Activated CD8-positive, alpha-beta T cell treated with anti-CD3 and anti-CD28 coated beads for 36 hours (primary cell): ENCODE measurements around the gene JAKMIP2. TPM values are rescaled to one million over a fixed set of nuclear protein-coding genes. Genes with fewer than 3 reads are reported as not detected.
"Not testable (repeated sequence)": the region's sequence is repeated elsewhere in the genome, so short reads cannot be mapped to it uniquely, and the experiment has no call there.

Experiments
- ATAC-seq: fragments of 200-7000 bp; cut with Tn5 transposase; one replicate; pipeline ENCODE4 v1.10.0; 2021; ENCODE audit warnings: mild to moderate bottlenecking, moderate library complexity
- CTCF ChIA-PET: fragments of 350-600 bp; sonication (Branson Sonifier 250); formaldehyde crosslinking; loops from one replicate; lab custom pipeline; 2021; ENCODE audit warnings: antibody characterized with exemption; lab: Charles Lee
- POLR2A ChIA-PET: fragments of 350-600 bp; sonication (Branson Sonifier 250); formaldehyde crosslinking; loops from one replicate; lab custom pipeline; 2021; ENCODE audit warnings: antibody characterized with exemption; lab: Charles Lee
- DNase-seq: peaks from one replicate; pipeline ENCODE4 v3.0.0-alpha.2; 2020
- H3K27ac Mint-ChIP-seq: one replicate; pipeline ENCODE4 v1.8.0; 2021; ENCODE audit warnings: mild to moderate bottlenecking, mixed read lengths
- H3K27me3 Mint-ChIP-seq: one replicate; pipeline ENCODE4 v1.8.0; 2021; ENCODE audit warnings: mixed read lengths
- H3K36me3 Mint-ChIP-seq: one replicate; pipeline ENCODE4 v1.8.0; 2021; ENCODE audit warnings: low read depth, mixed read lengths
- H3K4me1 Mint-ChIP-seq: one replicate; pipeline ENCODE4 v1.8.0; 2021; ENCODE audit warnings: low read depth, mixed read lengths
- H3K4me3 Mint-ChIP-seq: one replicate; pipeline ENCODE4 v1.8.0; 2021; ENCODE audit warnings: mild to moderate bottlenecking, moderate library complexity, mixed read lengths
- H3K9me3 Mint-ChIP-seq: one replicate; pipeline ENCODE4 v1.8.0; 2021; ENCODE audit warnings: mixed read lengths
- intact Hi-C: fragments of 100-400 bp; cut with micrococcal nuclease; formaldehyde crosslinking; loops from one replicate; pipeline ENCODE4 v1.10.0; 2022
- total RNA-seq, 2 experiments: library from RNA; stranded (reverse); gene quantifications; one replicate each; pipeline ENCODE4 v1.2.3, GENCODE V29; 2021
- TF ChIP-seq, protein P1 (sequence below): fragments of 200-600 bp; IDR thresholded peaks from one replicate; pipeline ENCODE4 v1.8.0; 2022; ENCODE audit warnings: antibody characterized with exemption, mild to moderate bottlenecking

Gene JAKMIP2
- total RNA-seq, 2 experiments from 2014 or later = 2.6 to 3.2 TPM

GRCh38 chr5:147734894-147735293 lies 47.6 kb downstream of the JAKMIP2 start:
- DNase-seq = no peak
- POLR2A ChIA-PET = no interaction called here

DNA sequence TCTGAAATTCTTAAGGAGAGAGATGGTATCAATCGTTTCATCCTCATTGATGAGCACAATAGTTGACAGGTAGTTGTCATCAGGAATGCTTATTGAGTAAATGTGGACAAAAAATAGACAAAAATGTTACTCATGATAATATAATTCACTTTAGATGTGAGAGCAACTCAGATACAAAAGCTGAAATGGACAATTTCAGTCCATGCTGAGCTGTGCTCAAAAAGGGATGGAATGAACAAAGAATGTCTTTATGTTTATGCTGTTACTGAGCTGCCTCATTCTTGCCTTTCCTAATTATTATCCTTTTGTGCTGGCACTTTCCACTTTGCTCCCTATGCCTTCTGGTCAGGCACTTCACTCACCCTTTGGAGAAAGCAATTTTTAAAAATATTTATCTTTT lies 49.5 kb downstream of the JAKMIP2 start:
- H3K27ac Mint-ChIP-seq = no peak overlapping the region
- ChIA-PET CTCF (no interaction called here), POLR2A (no interaction called here)
- intact Hi-C loops = no loop called here
- H3K27me3 Mint-ChIP-seq = no peaks in the 10 kb centered on the region
- H3K4me3 Mint-ChIP-seq = no peak overlapping the region
- TF ChIP-seq, protein P1, sequence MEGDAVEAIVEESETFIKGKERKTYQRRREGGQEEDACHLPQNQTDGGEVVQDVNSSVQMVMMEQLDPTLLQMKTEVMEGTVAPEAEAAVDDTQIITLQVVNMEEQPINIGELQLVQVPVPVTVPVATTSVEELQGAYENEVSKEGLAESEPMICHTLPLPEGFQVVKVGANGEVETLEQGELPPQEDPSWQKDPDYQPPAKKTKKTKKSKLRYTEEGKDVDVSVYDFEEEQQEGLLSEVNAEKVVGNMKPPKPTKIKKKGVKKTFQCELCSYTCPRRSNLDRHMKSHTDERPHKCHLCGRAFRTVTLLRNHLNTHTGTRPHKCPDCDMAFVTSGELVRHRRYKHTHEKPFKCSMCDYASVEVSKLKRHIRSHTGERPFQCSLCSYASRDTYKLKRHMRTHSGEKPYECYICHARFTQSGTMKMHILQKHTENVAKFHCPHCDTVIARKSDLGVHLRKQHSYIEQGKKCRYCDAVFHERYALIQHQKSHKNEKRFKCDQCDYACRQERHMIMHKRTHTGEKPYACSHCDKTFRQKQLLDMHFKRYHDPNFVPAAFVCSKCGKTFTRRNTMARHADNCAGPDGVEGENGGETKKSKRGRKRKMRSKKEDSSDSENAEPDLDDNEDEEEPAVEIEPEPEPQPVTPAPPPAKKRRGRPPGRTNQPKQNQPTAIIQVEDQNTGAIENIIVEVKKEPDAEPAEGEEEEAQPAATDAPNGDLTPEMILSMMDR = no peak
- ATAC-seq (no peak), DNase-seq (no peak)
- peaks cover 3% of the 10 kb centered on the region for H3K4me1 Mint-ChIP-seq
- H3K9me3 Mint-ChIP-seq = peaks cover 5% of the 10 kb centered on the region
- peaks cover 4% of the 10 kb centered on the region for H3K36me3 Mint-ChIP-seq

More at GRCh38 chr5:147734894-147735293, 47.6 kb downstream of the JAKMIP2 start:
- TF ChIP-seq, protein P1 = no peak
- intact Hi-C loops = no loop called here
- peaks cover 3% of the 10 kb centered on the region for H3K4me1 Mint-ChIP-seq
- H3K4me3 Mint-ChIP-seq = no peak overlapping the region
- ATAC-seq = no peak
- H3K27me3 Mint-ChIP-seq = no peaks in the 10 kb centered on the region
- CTCF ChIA-PET = no interaction called here
- H3K36me3 Mint-ChIP-seq = peaks cover 4% of the 10 kb centered on the region
- H3K27ac Mint-ChIP-seq = no peak overlapping the region
- peaks cover 5% of the 10 kb centered on the region for H3K9me3 Mint-ChIP-seq

- ATAC-seq (no peak), DNase-seq (no peak)
- Mint-ChIP-seq H3K4me1 (peaks cover 3% of the 10 kb centered on the region), H3K36me3 (peaks cover 4% of the 10 kb centered on the region), H3K27me3 (no peaks in the 10 kb centered on the region), H3K4me3 (no peak overlapping the region), H3K27ac (no peak overlapping the region), H3K9me3 (peaks cover 5% of the 10 kb centered on the region)
- TF ChIP-seq, protein P1 = no peak
- intact Hi-C loops = no loop called here
- CTCF ChIA-PET = interaction anchor here (1.4 kb wide), 1 partner anchor 22 kb away, joined by 3 read pairs; no protein-coding TSS in a partner anchor
- POLR2A ChIA-PET = no interaction called here
These were observed 50.1 kb downstream of the JAKMIP2 start for GRCh38 chr5:147732291-147732883.

DNA sequence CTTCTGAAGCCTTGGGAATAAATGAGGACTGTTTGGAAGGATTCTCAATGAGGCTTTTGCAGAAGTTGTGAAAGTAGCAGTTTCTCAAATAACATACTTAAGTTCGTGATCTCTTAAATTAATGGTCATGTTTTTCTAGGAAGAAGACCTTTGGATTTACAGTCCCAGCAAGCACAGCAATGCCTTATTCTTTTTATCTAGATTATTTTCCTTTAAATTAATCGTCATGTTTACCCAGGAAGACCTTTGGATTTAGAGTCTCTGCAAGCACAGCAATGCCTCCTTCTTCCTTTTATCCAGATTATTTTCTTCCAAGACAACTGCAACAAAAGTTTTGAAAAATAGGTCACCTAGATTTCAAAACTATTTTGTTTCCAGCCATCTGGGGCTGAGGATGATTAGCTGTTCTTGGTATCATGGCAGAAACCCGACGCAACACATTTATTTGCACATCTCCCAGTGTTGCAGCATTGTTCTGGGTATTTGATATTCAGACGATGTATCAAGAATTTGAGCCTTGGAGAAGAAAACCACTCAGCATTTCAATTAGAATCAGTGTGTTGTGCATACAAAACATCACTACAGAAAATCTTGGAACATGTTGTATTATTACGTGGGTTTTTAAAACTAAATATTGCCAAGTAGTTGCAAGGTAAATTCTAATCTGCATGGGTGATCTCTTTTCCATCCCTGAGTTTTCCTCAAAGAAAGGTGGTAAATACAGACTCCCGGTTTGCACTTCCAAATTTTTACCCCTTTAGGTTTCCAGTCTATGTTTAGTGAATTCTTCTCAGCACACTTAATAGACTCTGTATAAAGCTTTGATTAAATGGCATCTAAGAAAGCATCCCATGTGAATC lies 50.9 kb downstream of the JAKMIP2 start:
- ATAC-seq (no peak), DNase-seq (no peak)
- TF ChIP-seq, protein P1 = no peak
- ChIA-PET POLR2A (no interaction called here), CTCF (interaction anchor here (1.4 kb wide), 1 partner anchor 23 kb away, joined by 3 read pairs; no protein-coding TSS in a partner anchor)
- no peak overlapping the region for H3K4me3 Mint-ChIP-seq
- H3K9me3 Mint-ChIP-seq = peaks cover 5% of the 10 kb centered on the region
- peaks cover 4% of the 10 kb centered on the region for H3K36me3 Mint-ChIP-seq
- no peaks in the 10 kb centered on the region for H3K27me3 Mint-ChIP-seq
- H3K4me1 Mint-ChIP-seq = peaks cover 3% of the 10 kb centered on the region
- no peak overlapping the region for H3K27ac Mint-ChIP-seq
- intact Hi-C loops = no loop called here

- no peaks in the 10 kb centered on the region for H3K36me3 Mint-ChIP-seq
- no peak for ATAC-seq
- TF ChIP-seq, protein P1 = no peak
- DNase-seq = no peak
- H3K4me1 Mint-ChIP-seq = no peaks in the 10 kb centered on the region
- ChIA-PET POLR2A (no interaction called here), CTCF (no interaction called here)
- no peak overlapping the region for H3K27ac Mint-ChIP-seq
- intact Hi-C loops = no loop called here
- no peak overlapping the region for H3K4me3 Mint-ChIP-seq
- H3K27me3 Mint-ChIP-seq = no peaks in the 10 kb centered on the region
- no peaks in the 10 kb centered on the region for H3K9me3 Mint-ChIP-seq
These were observed 55.3 kb downstream of the JAKMIP2 start for GRCh38 chr5:147727200-147727599.

- ATAC-seq, H3K27ac Mint-ChIP-seq, intact Hi-C loops, DNase-seq, H3K27me3 Mint-ChIP-seq, H3K4me3 Mint-ChIP-seq, H3K36me3 Mint-ChIP-seq, H3K4me1 Mint-ChIP-seq, H3K9me3 Mint-ChIP-seq, POLR2A ChIA-PET, CTCF ChIA-PET: not testable (repeated sequence)
These were observed 61.2 kb downstream of the JAKMIP2 start for GRCh38 chr5:147721191-147721960.
